Umbilical cord (tissue), 2 donors: ENCODE data around the gene MYRFL. TPM values are rescaled to one million over a fixed set of nuclear protein-coding genes. Genes with fewer than 3 reads are reported as not detected.

Experiments used
- DNase-seq: peaks from one replicate; pipeline ENCODE4 v3.0.0-alpha.2; 2015; ENCODE audit warnings: low spot score
- total RNA-seq: library from RNA; depleted of rRNA; stranded (reverse); fragments of >200 nt; gene quantifications from one replicate; pipeline ENCODE4 v1.2.3, GENCODE V29; 2014; ENCODE audit warnings: low replicate concordance; ENCODE audit not compliant: insufficient read depth

MYRFL gene
- total RNA-seq, 1 donor from 2014 or later, result 0.48 TPM

DNA sequence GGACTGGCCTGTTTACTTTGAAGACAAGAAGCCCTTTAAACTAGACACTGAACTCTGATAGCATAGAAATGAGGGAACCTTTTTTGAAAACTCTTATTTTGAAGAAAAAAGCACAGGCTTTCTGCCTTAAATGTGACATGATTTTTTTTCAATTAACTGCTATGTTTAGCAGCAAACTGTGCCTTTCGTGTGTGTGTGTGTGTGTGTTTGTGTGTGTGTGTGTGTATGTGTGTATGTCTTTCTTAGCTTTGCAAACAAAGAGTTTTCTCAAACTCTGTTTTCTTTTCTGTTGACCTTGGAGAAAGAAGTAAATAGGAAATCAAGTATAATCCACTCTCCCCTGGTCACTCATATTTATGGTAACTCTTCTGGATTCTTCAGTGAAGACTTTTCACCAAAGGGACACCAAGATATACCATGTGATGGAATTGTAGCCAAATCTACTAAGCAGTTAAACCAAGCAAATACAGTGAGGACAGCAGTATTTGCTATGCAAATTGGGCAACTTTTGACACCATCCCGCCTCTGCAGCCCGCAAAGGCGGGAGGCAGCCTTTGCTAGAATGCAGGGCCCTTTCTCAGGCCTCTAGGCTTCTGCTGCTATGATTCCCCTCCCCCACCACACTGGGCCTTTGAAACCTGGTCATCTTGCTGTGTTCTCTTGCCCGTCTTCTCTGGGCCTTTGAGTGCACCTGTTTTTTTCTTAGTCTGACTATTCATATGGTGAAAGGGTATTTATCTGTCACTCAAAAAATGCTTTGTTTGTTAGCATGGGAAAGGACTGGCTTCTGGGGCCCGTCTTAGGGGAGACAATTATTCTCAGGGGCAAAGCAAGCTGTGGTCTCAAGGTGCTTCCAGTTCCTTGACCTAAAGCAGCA, 107.9 kb downstream of the MYRFL start:
- no peak for DNase-seq

DNA sequence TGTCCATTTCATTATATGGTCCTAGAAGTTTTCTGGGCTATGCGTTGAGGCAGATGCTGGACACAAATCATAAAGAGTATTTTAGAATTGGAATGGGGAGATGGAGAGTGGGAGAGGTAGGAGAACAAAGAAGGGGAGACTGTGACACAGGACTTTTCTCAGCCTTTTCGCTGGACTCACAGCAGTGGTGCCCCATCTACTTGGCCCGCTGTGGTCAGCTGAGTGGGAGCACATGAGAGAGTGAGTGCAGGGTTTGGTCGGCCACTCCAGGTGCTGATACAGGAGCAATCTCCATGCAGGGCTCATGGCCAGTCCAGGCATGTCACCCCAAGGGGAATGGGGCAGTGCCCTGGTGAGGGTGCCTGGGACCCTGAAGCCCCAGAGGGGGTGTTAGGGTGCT, 109.0 kb downstream of the MYRFL start:
- no peak for DNase-seq

DNA sequence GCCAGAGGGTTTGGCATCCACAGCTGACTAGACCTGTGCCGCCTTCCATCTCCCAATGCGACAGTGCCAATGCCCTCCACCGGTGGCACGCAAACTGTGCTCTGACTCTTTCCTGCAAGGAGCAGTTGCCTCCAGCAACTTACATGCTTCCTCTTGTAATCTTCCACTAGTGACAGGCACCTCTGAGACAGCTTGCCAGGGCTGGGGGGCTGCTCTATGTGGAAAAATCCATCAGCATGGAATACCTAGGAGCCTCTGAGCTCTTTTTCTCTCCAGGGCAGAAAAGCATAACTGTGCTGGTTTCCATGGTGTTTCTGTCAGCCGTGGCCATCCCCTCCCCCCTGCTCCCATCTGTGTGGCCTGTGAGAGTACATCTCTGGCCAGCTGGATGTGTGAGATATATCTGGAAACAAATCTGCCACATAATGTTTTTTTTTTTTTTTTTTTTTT, 110.6 kb downstream of the MYRFL start:
- no peak for DNase-seq

DNA sequence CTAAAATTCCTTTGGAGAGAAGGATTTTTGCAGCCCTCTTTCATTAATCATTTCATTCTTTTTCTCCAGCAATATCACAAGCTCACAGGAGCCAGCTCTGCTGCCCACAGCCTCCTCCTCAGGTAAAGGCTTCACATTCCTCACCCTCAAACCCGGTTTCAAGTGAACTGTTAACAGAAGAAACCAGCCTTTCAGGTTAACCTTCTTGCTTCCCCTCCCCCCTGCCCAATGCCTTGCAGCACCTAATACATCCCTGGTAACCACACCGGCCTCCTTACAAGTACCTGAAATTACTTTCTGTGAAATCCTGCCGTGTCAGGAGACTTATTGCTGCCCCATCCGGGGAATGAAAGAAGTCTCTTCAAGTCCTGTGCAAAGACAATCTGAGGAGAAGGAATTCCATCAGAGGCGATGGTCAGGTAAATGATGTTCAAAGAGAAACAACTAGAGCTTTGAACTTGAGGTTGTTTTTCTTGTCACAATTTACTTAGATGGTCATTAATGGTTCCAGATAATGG, 111.2 kb downstream of the MYRFL start:
- peak; percentile 43 for DNase-seq

DNA sequence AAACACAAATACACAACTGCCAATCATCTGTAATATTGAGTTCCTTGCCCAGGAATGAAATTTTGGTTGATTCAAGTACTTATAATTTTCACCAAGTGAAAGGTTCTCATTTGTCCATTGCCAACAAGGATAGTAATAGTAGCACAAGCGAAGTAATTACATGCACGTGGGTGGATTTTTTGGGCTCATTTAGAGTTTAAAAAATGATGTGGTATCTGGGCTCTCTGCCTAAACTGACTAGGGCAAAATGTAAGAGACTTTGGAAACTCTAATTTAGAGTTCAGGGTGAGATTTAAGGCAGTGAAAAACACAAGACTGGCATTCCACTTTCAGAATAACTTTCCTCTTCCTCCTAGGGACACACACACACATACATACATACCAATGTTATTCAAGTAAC, 111.7 kb downstream of the MYRFL start:
- DNase-seq, result no peak

DNA sequence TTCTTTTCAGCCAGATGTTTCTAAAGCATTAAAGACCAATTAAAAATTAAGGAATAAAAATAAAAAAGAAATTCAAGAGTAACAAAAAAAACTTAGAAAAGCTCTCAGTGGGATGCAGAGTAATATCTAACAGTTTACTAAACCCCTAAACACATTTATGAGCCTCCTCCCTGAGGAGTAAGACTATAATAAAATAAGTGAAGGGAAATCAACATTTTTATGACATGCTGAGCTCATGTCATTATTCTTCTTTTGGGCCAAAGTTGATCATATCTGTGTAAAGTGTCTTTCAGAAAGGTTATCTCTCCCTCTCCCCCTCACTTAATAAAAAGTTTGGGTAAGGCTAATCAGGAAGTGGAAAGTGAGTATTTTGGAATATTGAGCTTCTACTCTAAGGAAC, 122.1 kb downstream of the MYRFL start:
- no peak for DNase-seq

DNA sequence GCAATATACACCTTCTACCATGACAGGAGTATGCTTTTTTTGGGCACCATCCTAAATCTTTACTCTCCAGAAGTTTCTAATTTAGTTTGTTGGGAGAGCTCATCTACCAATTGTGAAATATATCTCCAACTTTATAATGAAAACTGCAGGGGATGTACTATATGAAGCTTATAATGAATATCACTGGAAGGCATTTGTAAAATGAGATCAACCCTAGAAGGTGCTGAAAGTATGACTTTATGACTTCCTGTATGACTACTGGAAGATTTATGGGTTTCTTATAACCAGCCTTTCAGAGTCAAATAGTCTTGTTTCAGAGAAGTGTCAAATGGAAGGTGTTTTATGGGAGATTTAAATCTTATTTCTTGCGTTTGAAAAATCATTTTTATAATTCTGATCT, 122.9 kb downstream of the MYRFL start:
- DNase-seq, result no peak

DNA sequence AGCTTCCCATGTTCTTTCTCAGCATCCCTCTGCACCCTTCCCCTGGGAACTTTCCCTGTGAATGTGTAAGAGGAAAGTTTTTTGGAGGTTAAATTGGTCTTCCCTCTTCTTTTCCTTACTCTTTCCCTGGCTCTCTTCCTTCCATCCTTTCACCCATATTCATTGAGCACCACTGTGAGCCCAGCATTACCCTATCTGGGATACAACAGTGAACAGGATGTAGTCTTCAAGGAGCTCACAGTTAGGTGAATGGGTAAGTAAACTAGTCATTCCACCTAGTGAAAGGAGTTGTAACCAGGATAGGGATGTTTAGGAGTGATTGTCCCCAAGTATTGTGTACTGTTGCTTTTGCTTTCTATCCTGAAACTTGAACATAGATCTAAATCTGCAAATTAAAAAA, 123.8 kb downstream of the MYRFL start:
- DNase-seq, result no peak

DNA sequence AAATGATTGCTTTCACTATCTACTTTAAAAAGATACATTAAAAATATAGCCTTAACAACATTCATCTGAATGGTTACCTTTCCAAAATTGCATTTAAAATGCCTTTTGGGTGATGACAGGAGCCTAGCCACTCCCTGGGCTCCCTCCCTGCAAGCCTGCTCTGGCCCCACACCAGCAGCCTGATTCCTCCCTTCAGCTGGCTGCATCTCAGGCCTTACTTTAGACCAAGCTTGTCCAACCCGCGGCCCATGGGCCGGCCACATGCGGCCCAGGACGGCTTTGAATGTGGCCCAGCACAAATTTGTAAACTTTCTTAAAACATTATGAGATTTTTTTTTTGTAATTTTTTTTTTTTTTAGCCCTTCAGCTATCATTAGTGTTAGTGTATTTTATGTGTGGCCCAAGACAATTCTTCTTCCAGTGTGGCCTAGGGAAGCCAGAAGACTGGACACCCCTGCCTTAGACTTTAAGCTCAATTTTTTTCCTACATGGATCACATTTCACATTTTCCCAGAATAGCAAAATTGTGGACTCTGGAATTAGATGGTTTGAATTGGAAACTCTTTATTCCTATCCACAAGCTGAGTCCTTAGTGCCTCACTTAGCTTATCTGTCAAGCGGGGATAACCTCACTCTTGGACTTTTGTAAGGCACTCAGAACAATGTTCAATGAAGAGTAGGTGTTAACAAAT, 124.4 kb downstream of the MYRFL start:
- no peak for DNase-seq

DNA sequence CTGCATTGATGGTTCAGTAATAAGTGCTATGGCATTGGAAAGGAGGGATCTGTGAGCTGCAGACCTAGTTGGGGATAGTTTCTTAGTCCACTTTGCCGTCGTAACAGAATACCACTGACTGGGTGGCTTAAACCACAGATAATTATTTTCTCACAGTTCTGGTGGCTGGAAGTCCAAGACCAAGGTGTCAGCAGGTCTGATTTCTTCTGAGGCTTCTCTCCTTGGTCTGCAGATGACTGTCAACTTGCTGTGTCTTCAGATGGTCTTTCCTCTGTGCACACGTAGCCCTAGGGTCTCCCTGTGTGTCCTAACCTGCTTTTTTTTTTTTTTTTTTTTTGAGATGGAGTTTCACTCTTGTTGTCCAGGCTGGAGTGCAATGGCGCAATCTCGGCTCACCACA, 126.1 kb downstream of the MYRFL start:
- DNase-seq, result no peak

DNA sequence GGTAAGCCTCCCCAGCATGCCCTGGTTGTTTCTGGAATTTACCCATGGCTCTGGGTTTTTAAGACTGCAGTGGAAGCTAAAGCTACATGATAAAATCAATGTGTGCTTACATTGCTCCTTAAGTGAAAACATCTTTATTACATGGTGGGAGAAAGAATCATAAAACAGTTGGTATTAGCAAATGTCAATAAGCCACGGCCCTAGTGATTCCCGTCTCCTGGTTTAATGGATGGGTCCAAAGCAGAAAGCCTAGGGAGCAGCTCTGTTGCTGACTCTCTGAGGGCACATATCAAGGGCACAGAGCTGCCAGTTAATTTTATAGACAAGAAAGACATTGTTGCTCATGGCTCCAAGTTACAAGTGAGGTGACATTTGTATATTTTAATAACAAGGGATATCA, 127.9 kb downstream of the MYRFL start:
- no peak for DNase-seq

DNA sequence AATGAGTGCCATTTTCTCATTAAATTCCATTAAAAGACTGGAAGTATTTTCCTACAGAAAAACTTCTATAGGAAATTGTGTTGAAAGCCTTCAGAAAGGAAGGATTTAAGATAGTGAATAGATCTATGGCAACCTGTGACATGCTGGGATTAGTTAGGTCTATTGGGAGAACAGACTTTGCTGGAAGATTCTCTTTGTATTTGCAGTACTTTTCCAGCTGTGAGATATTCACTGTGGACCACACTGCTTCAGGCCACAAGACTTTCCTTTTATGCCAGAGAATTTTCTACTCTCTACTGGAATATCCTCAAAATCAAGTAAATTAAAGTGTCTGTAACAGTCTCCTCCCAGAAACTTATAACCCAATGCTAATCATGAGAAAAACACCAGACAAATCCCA, 136.2 kb downstream of the MYRFL start:
- DNase-seq, result no peak

DNA sequence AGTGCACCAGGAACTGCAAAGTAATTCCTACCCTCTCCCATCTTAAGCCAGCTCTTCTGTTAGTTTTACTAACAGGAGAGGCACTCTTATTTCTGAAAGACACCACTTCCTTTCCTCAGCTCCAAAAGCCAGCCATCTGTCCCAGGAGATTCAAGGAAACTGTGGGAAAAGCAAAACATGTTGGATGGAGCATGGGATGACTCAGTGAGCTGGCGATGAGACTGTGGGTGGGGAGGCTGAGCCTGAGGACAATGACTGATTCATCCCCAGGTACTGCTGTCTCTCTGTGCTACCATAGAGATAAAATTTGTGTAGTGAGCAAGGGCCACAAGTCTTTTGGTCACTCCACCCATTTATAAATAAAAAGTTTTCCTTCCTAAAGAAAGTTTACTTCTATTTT, 141.4 kb downstream of the MYRFL start:
- peak; percentile 15 for DNase-seq

DNA sequence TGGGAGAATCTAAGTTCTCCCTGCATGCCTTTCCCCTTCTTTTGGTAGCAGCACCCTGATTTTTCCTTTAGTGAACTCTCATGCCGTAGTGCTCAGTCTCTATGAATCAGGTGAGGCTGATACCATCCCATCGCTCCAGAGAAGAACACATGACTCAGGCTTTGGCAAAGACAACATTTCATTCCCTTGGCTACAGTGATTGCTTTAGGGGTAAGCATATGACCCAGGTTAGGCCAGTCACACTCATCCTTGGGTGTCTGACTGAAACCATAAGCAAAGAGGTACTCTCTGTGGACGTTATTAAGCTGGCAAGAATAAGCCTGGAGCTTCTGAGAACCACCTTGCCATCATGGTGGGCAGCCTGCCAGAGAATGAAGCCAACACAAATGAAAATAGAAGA, 141.8 kb downstream of the MYRFL start:
- DNase-seq, result no peak

DNA sequence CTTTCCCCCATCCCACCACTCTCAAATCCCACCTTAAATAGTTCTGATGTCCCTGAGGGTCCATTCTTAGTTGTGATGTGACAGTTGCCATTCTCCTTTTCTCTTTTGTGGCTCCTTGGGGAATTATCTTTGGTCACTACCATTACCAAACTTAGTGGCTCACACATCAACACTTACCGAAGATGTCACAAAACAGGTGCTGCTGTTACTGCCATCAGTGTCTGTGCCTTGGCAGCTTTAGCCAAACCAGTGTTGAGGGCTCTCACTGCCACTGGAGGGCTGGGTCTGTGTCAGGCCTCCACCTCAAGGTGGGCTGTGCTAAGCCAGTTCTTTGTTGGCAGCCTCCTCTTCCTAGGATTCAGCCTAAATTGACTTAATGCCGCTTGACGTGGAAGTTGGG, 144.0 kb downstream of the MYRFL start:
- no peak for DNase-seq

DNA sequence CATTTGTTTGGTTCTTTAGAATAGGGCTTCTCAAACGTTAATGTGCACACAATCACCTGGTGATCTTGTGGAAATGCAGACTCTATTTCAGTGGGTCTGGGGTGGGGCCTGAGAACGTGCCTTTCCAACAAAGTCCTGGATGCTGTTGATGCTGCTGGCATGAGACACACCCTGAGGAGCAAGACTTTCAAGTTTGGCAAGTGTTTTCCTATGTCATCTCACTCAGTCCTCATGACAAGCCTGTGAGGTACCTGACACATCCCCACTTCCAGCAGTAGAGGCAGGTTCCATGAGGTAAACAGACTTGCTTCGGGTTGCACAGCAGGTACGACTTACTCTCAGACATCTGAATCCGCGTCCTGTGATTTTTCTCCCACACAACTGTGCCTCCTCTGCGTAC, 147.1 kb downstream of the MYRFL start:
- DNase-seq, result no peak

DNA sequence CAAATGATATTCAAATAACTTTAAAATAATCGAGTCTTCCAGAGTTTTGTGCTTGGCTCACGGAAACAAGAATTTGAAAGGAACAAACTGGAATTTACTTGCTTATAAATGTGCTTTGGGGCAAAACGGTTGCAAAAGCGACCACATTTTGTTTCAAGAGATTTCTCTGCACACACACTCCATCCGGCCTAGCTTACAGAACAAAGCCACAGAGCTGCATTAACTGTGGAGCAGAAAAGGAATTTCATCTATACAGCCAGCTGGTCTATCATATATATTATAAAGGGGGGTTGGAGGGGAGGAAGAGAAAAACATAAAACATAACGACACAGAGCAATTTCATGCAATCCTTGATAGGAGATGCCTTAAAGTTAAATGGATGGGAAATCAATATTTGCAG, 153.0 kb downstream of the MYRFL start:
- DNase-seq, result peak; percentile 58

DNA sequence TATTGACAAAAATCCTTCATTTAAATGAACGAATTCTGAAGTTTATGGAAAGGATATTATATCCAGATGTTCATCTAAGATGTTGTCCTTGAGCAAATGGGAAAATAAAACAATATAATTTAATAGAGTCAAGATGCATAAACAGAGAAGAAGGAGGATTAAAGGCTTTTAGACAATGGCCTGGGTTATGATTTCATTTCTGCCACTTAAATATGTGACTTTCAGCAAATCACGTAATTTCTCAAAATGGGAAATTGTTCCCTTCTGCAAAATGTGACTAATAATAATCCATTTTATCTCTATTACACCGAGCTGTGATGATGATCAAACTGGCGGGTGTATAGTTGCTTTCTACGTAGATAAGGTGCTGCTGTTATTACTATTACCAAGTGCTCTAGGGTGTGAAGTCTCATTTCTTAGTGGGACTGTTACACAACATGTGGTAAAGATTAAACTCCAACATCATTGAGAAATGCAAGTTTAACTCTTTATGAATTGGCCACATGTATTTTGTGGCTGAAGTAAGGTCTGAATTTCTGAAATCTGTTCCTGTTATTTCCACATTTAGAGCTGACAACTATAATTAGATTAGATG, 157.0 kb downstream of the MYRFL start:
- no peak for DNase-seq

DNA sequence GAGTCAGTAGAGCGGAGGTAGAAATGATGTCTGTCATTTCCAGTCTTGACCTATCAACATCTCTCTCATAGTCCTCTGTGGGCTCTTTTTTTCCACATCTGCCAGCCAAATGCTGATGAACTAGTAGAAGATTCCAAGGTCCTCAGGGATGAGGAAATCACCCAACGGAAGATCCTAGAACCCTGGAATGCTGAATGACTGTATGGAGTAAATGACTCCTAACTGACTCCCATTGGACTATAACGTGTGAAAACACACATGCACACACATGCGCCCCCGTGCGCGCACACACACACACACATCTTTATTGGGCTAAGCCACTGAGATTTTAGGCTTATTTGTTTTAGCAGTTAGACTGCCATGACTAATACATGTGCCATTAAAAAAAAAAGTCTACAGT, 159.2 kb downstream of the MYRFL start:
- no peak for DNase-seq

DNA sequence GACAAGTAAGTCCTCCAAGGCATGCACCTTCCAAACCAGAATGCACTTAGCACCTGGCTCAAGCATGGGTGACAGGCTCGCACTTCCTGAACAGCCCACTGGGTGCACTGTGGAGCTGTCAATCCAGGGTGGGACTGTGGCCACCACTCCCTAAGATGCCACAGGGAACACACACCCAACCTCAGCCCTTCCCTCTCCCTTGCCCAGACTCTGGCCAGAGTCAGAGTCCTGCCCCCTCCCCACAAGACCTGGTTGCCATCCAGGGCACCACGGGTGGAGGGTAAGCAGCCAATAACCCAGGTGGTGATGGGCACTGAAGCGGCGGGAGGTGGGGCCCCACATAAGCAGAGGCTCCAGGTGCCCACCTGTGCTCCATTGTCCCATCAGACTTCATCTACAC, 160.6 kb downstream of the MYRFL start:
- no peak for DNase-seq

DNA sequence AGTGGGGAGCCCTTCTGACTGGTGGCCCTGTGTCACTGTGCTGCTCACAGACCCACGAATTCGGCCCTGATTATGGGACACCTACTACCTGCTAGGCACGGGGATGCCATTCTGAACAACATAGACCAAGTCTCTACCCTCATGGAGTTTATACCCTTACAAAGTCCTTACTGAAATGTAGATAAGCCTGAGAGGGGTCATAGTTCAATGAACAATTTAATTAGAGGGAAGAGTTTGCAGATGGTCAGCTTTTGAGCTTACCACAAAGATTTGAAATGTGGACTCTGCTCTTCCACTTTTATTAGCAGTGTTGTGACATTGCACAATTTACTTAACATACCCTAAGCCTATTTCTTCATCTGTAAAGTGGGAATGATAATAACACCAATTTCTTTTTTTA, 161.1 kb downstream of the MYRFL start:
- DNase-seq, result no peak

DNA sequence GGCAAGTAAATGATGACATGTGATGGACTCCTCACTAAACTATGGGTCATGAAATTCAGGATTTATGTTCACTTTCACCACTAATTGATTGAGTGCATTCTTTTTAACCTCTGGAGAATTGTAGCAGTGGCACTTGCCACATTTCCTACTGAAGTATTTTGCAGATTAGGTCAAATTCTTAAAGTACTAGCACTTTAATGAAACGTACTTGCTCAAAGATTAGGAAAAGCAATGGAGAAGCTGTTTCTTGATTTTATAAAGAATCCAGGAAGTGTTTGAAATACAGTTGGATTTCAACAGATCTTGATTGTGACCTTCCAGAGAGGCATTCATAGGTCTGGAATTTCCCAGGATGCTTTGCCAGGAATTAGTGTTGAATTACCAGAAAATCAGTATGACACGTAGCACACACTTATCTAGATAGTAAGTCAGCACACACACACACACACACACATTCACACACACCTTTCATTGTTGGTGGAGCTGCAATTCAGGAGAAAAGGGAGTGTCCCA, 162.6 kb downstream of the MYRFL start:
- peak; percentile 97 for DNase-seq
